NT2/D1 (cell line): ENCODE results near the gene FMO1.

Experiments
- DNase-seq: peaks from one replicate; pipeline ENCODE4 v3.0.0-alpha.2; 2011; ENCODE audit warnings: low read depth, low spot score
- H3K27me3 ChIP-seq: 2 replicates; pipeline ENCODE4 v1.6.0; 2011; ENCODE audit warnings: mild to moderate bottlenecking; ENCODE audit not compliant: insufficient read length, insufficient read depth
- H3K36me3 ChIP-seq: 2 replicates; pipeline ENCODE4 v1.6.1; 2011; ENCODE audit warnings: mild to moderate bottlenecking, low read length, mixed read lengths; ENCODE audit not compliant: insufficient read depth, insufficient read length
- H3K4me1 ChIP-seq: 2 replicates; pipeline ENCODE4 v1.5.1; 2011; ENCODE audit not compliant: insufficient read depth, insufficient read length
- H3K4me3 ChIP-seq: 2 replicates; pipeline ENCODE4 v1.5.1; 2011; ENCODE audit warnings: low read depth; ENCODE audit not compliant: insufficient read length
- H3K9ac ChIP-seq: 2 replicates; pipeline ENCODE4 v1.6.0; 2011; ENCODE audit warnings: low read depth; ENCODE audit not compliant: insufficient read length
- H3K9me3 ChIP-seq: 2 replicates; pipeline ENCODE4 v1.5.1; 2011; ENCODE audit warnings: mild to moderate bottlenecking, low read length; ENCODE audit not compliant: insufficient read depth
- SUZ12 ChIP-seq: IDR thresholded peaks from 2 replicates; pipeline ENCODE4 v1.6.1; 2011; ENCODE audit not compliant: insufficient read length, insufficient read depth; ENCODE audit errors: extremely low read depth
- YY1 ChIP-seq: IDR thresholded peaks from 2 replicates; pipeline ENCODE4 v1.6.1; 2011; ENCODE audit not compliant: insufficient read length, insufficient read depth
- ZNF274 ChIP-seq: IDR thresholded peaks from 2 replicates; pipeline ENCODE4 v1.6.1; 2011; ENCODE audit warnings: mild to moderate bottlenecking, low read depth, low read length

The FMO1 gene

GRCh38 chr1:171248302-171248701 lies at the start of gene FMO1:
Gene FMO1, plus strand, starts transcription at chr1:171248494. Its CDS starts 9,594 bp downstream, at chr1:171258088.
- Histone ChIP-seq H3K9ac (no peak within 1 kb of the TSS), H3K9me3 (no peaks in the 10 kb centered on the region), H3K27me3 (peaks cover 13% of the 10 kb centered on the region), H3K36me3 (no peaks in the 10 kb centered on the region), H3K4me3 (no peak within 1 kb of the TSS), H3K4me1 (no peaks in the 10 kb centered on the region)
- DNase-seq: no peak
- no peak for TF ChIP-seq YY1
- TF ChIP-seq SUZ12: no peak
- no peak for TF ChIP-seq ZNF274

GRCh38 chr1:171204296-171204695 lies 44.0 kb upstream of the FMO1 start:
- TF ChIP-seq SUZ12: no peak
- TF ChIP-seq YY1: no peak
- no peak for TF ChIP-seq ZNF274
- Histone ChIP-seq H3K27me3 (no peaks in the 10 kb centered on the region), H3K9me3 (peaks cover 6% of the 10 kb centered on the region; the same call in 1 of the 2 replicates), H3K36me3 (no peaks in the 10 kb centered on the region), H3K9ac (no peak overlapping the region), H3K4me3 (no peak overlapping the region), H3K4me1 (no peaks in the 10 kb centered on the region)
- DNase-seq: no peak

- no peaks in the 10 kb centered on the region for H3K4me1 ChIP-seq
- H3K9me3 ChIP-seq: peaks cover 6% of the 10 kb centered on the region; the same call in 1 of the 2 replicates
- no peak for TF ChIP-seq YY1
- no peak for TF ChIP-seq ZNF274
- no peak for TF ChIP-seq SUZ12
Observed at GRCh38 chr1:171206204-171206977, 41.9 kb upstream of the FMO1 start.

GRCh38 chr1:171206978-171207355 lies 41.3 kb upstream of the FMO1 start:
- no peaks in the 10 kb centered on the region for H3K4me1 ChIP-seq
- H3K9ac ChIP-seq: no peak overlapping the region
- no peak for DNase-seq
- no peaks in the 10 kb centered on the region for H3K36me3 ChIP-seq
- H3K9me3 ChIP-seq: peaks cover 6% of the 10 kb centered on the region; the same call in 1 of the 2 replicates
- no peak overlapping the region for H3K4me3 ChIP-seq
- no peak for TF ChIP-seq SUZ12
- no peak for TF ChIP-seq YY1
- no peak for TF ChIP-seq ZNF274
- H3K27me3 ChIP-seq: no peaks in the 10 kb centered on the region

More at GRCh38 chr1:171206204-171206977, 41.9 kb upstream of the FMO1 start:
- H3K4me3 ChIP-seq: no peak overlapping the region
- H3K27me3 ChIP-seq: no peaks in the 10 kb centered on the region
- DNase-seq: no peak
- no peak overlapping the region for H3K9ac ChIP-seq
- H3K36me3 ChIP-seq: no peaks in the 10 kb centered on the region

- DNase-seq: no peak
- TF ChIP-seq SUZ12 (no peak), ZNF274 (no peak), YY1 (no peak)
- Histone ChIP-seq H3K9me3 (peaks cover 6% of the 10 kb centered on the region; the same call in 1 of the 2 replicates), H3K36me3 (no peaks in the 10 kb centered on the region), H3K4me3 (no peak overlapping the region), H3K4me1 (no peaks in the 10 kb centered on the region), H3K9ac (no peak overlapping the region), H3K27me3 (no peaks in the 10 kb centered on the region)
Observed at GRCh38 chr1:171207377-171207776, 40.9 kb upstream of the FMO1 start.

- H3K27me3 ChIP-seq: no peaks in the 10 kb centered on the region
- H3K9me3 ChIP-seq: peaks cover 35% of the 10 kb centered on the region; the same call in 1 of the 2 replicates
- H3K4me3 ChIP-seq: no peak overlapping the region
- H3K4me1 ChIP-seq: no peaks in the 10 kb centered on the region
- TF ChIP-seq YY1: no peak
- TF ChIP-seq SUZ12: no peak
- no peak for TF ChIP-seq ZNF274
- H3K36me3 ChIP-seq: no peaks in the 10 kb centered on the region
- no peak overlapping the region for H3K9ac ChIP-seq
- no peak for DNase-seq
Observed at GRCh38 chr1:171210355-171210754, 37.9 kb upstream of the FMO1 start.

GRCh38 chr1:171212607-171213351 lies 35.5 kb upstream of the FMO1 start:
- Histone ChIP-seq H3K9me3 (peaks cover 59% of the 10 kb centered on the region), H3K9ac (no peak overlapping the region), H3K36me3 (no peaks in the 10 kb centered on the region), H3K4me3 (no peak overlapping the region), H3K4me1 (no peaks in the 10 kb centered on the region), H3K27me3 (no peaks in the 10 kb centered on the region)
- TF ChIP-seq YY1 (no peak), SUZ12 (no peak), ZNF274 (no peak)
- DNase-seq: no peak
